AG09319 (cell line): Measurements from ENCODE around the gene CASS4.

Experiments used
- DNase-seq: peaks from one replicate; pipeline ENCODE4 v3.0.0-alpha.2; 2010; ENCODE audit warnings: low read depth; ENCODE audit errors: extremely low read depth
- CTCF ChIP-seq: IDR thresholded peaks from 2 replicates; pipeline ENCODE4 v1.5.1; 2011; ENCODE audit warnings: low read depth, mild to moderate bottlenecking, inconsistent platforms, low read length, moderate library complexity

CASS4 gene

GRCh38 chr20:56454754-56455153, 42.7 kb downstream of the CASS4 start:
- DNase-seq, result no peak
- no peak for TF ChIP-seq CTCF

- DNase-seq, result no peak
- no peak for TF ChIP-seq CTCF
These were observed 46.3 kb downstream of the CASS4 start for GRCh38 chr20:56458206-56458821.

- DNase-seq, result no peak
- no peak for TF ChIP-seq CTCF
These were observed 48.4 kb downstream of the CASS4 start for GRCh38 chr20:56460459-56460858.

GRCh38 chr20:56461576-56461975, 49.5 kb downstream of the CASS4 start:
- no peak for TF ChIP-seq CTCF
- DNase-seq, result no peak

GRCh38 chr20:56463428-56463827, 51.4 kb downstream of the CASS4 start:
- no peak for DNase-seq
- no peak for TF ChIP-seq CTCF

GRCh38 chr20:56465997-56466396, 53.9 kb downstream of the CASS4 start:
- DNase-seq, result no peak
- no peak for TF ChIP-seq CTCF

- no peak for DNase-seq
- no peak for TF ChIP-seq CTCF
These were observed 55.9 kb downstream of the CASS4 start for GRCh38 chr20:56467968-56468315.
